ENCODE measurements around the gene KCNK10. TPM values are rescaled to one million over a fixed set of nuclear protein-coding genes. Genes with fewer than 3 reads are reported as not detected.

Gene KCNK10
- total RNA-seq, 1 experiment from 2014 or later, result 0.96 TPM

DNA sequence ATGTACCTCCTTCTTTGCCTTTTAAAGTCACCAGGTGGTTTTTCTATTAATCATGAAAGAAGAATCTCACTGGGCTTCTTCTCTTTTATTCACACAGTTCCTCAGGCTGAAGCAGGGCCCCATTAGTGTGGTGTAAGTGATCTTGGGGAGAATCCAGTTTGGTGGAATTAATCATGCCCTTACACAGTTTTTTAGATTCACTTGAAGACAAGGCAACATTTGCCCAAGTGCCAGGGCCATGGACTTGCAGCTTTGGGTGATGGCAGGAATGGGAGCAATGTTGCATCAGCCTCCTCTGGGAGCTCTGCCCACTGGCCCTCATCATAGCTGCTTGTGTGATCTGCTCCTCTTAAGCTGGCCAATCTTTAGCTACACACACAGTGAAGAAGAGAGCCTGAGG lies 33.8 kb downstream of the KCNK10 start:
- no peaks in the 10 kb centered on the region for H3K36me3 Mint-ChIP-seq
- TF ChIP-seq GRHL2 (CRISPR knock-in tag; IDR thresholded peaks at IDR 0.05; ENCODE audit: insufficient replicate concordance, severe bottlenecking) (no peak), CBFB (CRISPR knock-in tag; IDR thresholded peaks at IDR 0.05; ENCODE audit: low read depth) (no peak), FOXJ3 (CRISPR knock-in tag; IDR thresholded peaks at IDR 0.05; ENCODE audit: borderline replicate concordance) (no peak), SMAD3 (CRISPR knock-in tag; IDR thresholded peaks at IDR 0.05; ENCODE audit: borderline replicate concordance) (no peak), CREB1 (CRISPR knock-in tag; IDR thresholded peaks at IDR 0.05) (no peak), NR1H2 (CRISPR knock-in tag; IDR thresholded peaks at IDR 0.05) (no peak), FOXK1 (CRISPR knock-in tag; IDR thresholded peaks at IDR 0.05) (no peak), ETV6 (CRISPR knock-in tag; IDR thresholded peaks at IDR 0.05) (no peak), ZNF138 (CRISPR knock-in tag; conservative IDR thresholded peaks at IDR 0.05) (no peak), KAT7 (CRISPR knock-in tag; IDR thresholded peaks at IDR 0.05; ENCODE audit: borderline replicate concordance) (no peak), SP1 (CRISPR knock-in tag; conservative IDR thresholded peaks at IDR 0.05) (no peak), TCF7 (CRISPR knock-in tag; IDR thresholded peaks at IDR 0.05; ENCODE audit: low read depth) (no peak), NFYB (CRISPR knock-in tag; conservative IDR thresholded peaks at IDR 0.05; ENCODE audit: low read depth) (no peak), CREM (CRISPR knock-in tag; IDR thresholded peaks at IDR 0.05) (no peak)
- TF ChIP-seq, protein P1, sequence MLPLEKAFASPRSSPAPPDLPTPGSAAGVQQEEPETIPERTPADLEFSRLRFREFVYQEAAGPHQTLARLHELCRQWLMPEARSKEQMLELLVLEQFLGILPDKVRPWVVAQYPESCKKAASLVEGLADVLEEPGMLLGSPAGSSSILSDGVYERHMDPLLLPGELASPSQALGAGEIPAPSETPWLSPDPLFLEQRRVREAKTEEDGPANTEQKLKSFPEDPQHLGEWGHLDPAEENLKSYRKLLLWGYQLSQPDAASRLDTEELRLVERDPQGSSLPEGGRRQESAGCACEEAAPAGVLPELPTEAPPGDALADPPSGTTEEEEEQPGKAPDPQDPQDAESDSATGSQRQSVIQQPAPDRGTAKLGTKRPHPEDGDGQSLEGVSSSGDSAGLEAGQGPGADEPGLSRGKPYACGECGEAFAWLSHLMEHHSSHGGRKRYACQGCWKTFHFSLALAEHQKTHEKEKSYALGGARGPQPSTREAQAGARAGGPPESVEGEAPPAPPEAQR (CRISPR knock-in tag; IDR thresholded peaks at IDR 0.05), result no peak
- TF ChIP-seq, protein P2, sequence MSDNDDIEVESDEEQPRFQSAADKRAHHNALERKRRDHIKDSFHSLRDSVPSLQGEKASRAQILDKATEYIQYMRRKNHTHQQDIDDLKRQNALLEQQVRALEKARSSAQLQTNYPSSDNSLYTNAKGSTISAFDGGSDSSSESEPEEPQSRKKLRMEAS (CRISPR knock-in tag; IDR thresholded peaks at IDR 0.05), result no peak
- TF ChIP-seq, protein P3, sequence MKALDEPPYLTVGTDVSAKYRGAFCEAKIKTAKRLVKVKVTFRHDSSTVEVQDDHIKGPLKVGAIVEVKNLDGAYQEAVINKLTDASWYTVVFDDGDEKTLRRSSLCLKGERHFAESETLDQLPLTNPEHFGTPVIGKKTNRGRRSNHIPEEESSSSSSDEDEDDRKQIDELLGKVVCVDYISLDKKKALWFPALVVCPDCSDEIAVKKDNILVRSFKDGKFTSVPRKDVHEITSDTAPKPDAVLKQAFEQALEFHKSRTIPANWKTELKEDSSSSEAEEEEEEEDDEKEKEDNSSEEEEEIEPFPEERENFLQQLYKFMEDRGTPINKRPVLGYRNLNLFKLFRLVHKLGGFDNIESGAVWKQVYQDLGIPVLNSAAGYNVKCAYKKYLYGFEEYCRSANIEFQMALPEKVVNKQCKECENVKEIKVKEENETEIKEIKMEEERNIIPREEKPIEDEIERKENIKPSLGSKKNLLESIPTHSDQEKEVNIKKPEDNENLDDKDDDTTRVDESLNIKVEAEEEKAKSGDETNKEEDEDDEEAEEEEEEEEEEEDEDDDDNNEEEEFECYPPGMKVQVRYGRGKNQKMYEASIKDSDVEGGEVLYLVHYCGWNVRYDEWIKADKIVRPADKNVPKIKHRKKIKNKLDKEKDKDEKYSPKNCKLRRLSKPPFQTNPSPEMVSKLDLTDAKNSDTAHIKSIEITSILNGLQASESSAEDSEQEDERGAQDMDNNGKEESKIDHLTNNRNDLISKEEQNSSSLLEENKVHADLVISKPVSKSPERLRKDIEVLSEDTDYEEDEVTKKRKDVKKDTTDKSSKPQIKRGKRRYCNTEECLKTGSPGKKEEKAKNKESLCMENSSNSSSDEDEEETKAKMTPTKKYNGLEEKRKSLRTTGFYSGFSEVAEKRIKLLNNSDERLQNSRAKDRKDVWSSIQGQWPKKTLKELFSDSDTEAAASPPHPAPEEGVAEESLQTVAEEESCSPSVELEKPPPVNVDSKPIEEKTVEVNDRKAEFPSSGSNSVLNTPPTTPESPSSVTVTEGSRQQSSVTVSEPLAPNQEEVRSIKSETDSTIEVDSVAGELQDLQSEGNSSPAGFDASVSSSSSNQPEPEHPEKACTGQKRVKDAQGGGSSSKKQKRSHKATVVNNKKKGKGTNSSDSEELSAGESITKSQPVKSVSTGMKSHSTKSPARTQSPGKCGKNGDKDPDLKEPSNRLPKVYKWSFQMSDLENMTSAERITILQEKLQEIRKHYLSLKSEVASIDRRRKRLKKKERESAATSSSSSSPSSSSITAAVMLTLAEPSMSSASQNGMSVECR (CRISPR knock-in tag; IDR thresholded peaks at IDR 0.05; ENCODE audit: borderline replicate concordance), result no peak
- TF ChIP-seq, protein P4, sequence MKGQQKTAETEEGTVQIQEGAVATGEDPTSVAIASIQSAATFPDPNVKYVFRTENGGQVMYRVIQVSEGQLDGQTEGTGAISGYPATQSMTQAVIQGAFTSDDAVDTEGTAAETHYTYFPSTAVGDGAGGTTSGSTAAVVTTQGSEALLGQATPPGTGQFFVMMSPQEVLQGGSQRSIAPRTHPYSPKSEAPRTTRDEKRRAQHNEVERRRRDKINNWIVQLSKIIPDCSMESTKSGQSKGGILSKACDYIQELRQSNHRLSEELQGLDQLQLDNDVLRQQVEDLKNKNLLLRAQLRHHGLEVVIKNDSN (CRISPR knock-in tag; IDR thresholded peaks at IDR 0.05), result no peak
- TF ChIP-seq, protein P5, sequence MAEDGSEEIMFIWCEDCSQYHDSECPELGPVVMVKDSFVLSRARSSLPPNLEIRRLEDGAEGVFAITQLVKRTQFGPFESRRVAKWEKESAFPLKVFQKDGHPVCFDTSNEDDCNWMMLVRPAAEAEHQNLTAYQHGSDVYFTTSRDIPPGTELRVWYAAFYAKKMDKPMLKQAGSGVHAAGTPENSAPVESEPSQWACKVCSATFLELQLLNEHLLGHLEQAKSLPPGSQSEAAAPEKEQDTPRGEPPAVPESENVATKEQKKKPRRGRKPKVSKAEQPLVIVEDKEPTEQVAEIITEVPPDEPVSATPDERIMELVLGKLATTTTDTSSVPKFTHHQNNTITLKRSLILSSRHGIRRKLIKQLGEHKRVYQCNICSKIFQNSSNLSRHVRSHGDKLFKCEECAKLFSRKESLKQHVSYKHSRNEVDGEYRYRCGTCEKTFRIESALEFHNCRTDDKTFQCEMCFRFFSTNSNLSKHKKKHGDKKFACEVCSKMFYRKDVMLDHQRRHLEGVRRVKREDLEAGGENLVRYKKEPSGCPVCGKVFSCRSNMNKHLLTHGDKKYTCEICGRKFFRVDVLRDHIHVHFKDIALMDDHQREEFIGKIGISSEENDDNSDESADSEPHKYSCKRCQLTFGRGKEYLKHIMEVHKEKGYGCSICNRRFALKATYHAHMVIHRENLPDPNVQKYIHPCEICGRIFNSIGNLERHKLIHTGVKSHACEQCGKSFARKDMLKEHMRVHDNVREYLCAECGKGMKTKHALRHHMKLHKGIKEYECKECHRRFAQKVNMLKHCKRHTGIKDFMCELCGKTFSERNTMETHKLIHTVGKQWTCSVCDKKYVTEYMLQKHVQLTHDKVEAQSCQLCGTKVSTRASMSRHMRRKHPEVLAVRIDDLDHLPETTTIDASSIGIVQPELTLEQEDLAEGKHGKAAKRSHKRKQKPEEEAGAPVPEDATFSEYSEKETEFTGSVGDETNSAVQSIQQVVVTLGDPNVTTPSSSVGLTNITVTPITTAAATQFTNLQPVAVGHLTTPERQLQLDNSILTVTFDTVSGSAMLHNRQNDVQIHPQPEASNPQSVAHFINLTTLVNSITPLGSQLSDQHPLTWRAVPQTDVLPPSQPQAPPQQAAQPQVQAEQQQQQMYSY (CRISPR knock-in tag; IDR thresholded peaks at IDR 0.05), result no peak
- TF ChIP-seq, protein P6, sequence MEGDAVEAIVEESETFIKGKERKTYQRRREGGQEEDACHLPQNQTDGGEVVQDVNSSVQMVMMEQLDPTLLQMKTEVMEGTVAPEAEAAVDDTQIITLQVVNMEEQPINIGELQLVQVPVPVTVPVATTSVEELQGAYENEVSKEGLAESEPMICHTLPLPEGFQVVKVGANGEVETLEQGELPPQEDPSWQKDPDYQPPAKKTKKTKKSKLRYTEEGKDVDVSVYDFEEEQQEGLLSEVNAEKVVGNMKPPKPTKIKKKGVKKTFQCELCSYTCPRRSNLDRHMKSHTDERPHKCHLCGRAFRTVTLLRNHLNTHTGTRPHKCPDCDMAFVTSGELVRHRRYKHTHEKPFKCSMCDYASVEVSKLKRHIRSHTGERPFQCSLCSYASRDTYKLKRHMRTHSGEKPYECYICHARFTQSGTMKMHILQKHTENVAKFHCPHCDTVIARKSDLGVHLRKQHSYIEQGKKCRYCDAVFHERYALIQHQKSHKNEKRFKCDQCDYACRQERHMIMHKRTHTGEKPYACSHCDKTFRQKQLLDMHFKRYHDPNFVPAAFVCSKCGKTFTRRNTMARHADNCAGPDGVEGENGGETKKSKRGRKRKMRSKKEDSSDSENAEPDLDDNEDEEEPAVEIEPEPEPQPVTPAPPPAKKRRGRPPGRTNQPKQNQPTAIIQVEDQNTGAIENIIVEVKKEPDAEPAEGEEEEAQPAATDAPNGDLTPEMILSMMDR (IDR thresholded peaks at IDR 0.05), result no peak
- no peaks in the 10 kb centered on the region for H3K4me1 Mint-ChIP-seq
- no peak overlapping the region for H3K27ac Mint-ChIP-seq
- ChIA-PET CTCF (interaction anchor here (0.8 to 2.6 kb wide), 2 partner anchors 100 to 344 kb away, joined by 3 to 12 read pairs; no protein-coding TSS in a partner anchor), POLR2A (no interaction called here)
- DNase-seq (ENCODE audit: low spot score), result no peak
- H3K4me3 Mint-ChIP-seq, result no peak overlapping the region
- no peaks in the 10 kb centered on the region for H3K27me3 Mint-ChIP-seq (ENCODE audit: low read depth)
- no peak for ATAC-seq
- H3K9me3 Mint-ChIP-seq, result no peaks in the 10 kb centered on the region
